Amygdala (tissue), 56 donors: ENCODE data around the gene ASAP3.

Experiments used
- DNase-seq, 56 donors: peaks; one replicate each; lab custom pipeline; 2025; lab: John Stamatoyannopoulos, UW

ASAP3 gene

DNA sequence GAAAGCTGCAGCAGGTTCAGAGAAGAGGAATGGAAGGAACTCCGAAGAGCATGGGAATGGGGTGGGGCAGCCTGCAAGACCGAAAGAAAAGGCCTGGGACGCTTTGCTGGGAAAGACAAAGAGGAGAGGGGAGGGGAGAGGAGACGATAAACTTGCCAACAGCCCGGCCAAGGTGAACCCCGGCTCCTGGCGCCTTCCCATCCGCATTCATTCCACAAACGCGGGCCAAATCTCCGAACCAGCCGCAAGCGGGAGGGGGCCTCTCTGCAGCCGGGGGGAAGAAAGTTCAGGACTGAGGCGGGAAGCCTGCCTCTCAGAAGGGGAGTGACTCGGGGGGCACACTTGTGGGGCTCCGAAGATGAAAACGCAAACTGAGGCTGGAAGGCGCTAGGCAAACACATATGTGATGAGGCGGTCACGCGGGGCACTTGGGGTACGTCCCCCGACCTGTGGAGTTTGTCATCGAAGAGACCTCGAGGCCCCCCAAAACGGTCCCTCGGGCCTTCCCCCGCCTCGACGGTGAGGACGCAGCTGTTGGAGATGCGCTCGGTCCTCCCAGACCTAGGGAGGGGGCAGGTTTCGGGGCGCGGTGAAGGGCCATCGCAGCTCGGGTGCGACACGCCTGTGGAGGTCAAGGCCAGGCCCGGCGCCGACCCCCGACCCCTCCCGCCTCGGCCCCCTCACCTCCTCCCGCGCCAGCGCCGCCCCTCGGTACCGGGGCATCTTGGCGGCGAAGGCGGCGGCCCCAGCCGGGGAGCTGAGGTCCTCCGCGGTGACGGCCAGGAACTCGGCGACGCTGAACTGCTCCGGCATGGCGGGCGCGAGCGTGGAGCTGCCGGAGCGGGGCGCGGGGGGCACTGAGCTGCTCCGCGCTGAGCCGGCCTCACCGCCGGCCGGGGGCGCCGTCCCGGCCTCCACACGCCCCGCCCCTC is at the start of gene ASAP3:
Gene ASAP3, minus strand, starts transcription at position 859 of the 932 bp plus-strand sequence. Its CDS starts 46 bp downstream, at position 813.
- peak in 28 of 56 donors; percentile 4 to 81 (median 27) for DNase-seq

DNA sequence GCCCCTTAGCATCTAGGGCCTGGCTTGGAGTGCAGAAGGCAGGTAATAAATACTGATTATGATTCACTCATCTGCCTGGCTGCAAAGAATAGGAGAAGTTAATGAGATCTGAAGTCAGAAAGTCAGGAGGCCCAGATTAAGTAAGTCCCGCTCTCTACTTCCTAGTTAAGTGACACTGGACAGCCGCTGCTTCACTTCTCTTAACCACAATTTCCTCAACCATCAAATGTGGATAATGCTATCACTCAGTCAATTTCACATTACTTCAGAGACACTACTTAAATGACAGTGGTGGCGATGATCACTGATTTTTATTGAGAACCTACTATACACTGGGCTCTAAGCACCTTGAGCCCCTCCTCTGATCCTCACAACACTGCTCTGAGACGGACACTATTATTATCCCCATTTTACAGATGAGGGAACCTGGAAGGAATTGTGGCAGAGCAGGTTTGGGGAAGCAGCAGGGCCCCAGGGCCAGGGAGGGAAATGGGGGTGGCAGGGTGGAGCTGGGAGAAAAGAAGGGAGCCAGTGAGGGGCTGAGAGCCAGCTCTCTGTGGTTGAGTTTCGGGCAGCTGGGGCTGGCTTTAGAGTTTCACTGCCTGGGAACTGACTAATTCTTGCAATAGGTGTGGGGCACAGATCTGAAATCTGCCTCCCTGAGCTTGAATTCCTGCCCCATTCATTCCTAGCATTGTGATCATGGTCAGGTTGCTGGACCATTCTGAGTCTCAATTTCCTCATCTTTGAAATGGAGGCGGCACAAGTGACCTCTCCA is 49.5 kb upstream of the ASAP3 start:
- DNase-seq = peak in 1 of 56 donors; percentile 11

DNA sequence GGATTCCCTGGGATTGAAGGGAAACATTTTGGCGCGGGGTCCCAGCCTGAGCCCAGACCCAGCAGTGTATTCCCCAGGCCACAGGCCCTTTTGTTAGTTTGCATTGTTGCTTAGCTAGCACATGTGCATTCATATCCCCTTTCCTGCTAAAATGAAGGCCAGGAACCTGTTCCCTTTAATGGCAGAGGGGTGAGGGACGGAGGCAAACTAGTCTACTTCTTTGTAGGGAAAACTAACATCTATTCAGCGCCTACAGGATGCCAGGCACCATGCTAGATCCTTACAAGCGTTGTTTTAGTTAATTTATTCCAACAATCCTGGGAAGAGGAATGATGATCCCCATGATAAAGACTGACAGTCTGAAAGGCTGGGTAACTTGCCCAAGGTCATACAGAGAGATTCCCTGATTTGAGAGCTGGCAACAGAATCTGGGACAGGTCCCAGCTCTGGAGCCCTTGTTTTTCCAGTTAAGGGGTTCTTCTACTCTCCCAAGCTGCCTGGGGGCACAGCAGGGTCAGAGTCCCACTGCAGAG is 47.6 kb upstream of the ASAP3 start:
- DNase-seq = no peak

DNA sequence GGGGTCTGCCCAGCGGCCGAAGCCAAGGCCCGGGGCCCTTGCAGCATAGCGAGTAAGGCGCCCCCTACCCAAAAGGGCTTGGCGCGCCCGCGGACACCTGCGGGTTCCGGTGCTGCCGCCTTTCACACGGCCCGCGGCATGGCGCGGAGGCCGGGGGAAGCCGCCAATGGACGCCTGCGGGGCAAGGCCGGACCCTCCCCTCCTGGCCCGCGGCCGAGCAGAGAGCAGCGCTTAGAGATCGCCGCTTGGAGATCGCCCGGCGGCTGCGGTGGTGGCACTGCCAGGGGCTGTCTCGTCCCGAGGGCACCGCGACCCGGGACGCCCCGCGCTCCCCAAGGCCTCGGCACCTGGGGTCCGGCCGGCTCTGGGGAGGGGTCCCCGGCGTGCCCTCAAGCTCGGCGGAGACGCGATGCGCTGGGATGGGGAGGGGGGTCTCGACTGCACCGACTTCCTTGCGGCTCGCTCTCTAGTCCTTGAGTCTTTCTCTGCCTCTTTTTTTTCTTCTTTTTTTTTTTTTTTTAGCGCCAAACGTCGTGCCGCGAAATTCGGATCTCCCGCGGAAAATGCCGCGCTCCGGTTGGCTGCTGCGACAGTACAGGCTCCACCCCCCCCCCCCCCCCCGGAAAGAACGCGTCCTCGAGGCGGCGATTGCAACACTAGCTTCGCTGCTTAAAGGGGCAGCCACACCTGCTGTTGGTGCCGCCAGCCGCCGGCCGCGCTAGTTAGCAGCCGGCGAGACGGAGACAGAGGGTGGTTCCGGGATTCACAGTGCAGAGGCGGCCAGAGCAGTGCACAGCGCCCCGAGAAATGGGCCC is 47.0 kb upstream of the ASAP3 start, which contains the start of gene E2F2:
Gene E2F2, minus strand, starts transcription at position 487 of the 815 bp plus-strand sequence. Its CDS starts 440 bp downstream, at position 47.
- peak in 54 of 56 donors; percentile 20 to 87 (median 65) for DNase-seq

DNA sequence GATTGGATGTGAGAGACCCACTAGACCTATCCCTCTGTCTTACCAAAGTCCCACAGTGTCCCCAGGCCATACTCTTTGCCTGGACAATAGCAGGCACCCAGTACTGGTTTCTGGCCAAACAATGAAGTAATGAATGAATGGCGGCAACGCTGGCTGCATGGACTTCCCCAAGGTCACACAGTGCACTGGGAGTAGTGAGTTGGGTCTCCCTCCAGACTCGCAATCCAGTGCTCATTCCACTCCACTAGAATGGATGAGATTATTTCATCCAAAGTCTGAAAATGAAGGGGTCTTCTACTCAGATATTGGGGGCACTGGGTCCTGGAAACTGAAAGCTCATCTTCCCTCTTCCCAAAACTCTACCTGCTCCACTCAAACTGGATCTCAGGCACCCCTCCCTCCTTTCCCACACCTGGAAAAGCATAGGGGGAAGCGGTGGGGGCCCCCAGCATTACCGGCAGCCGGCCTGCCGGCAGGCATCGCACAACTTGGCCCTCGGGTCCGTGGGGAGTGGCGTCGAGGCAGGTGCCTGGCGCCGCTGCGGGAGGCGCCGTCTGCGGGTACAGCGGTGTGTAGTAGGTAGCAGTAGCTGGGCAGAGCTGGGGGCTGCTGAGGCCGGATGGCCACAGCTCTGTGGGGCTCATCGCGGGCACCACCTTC is 46.2 kb upstream of the ASAP3 start:
- DNase-seq = no peak

DNA sequence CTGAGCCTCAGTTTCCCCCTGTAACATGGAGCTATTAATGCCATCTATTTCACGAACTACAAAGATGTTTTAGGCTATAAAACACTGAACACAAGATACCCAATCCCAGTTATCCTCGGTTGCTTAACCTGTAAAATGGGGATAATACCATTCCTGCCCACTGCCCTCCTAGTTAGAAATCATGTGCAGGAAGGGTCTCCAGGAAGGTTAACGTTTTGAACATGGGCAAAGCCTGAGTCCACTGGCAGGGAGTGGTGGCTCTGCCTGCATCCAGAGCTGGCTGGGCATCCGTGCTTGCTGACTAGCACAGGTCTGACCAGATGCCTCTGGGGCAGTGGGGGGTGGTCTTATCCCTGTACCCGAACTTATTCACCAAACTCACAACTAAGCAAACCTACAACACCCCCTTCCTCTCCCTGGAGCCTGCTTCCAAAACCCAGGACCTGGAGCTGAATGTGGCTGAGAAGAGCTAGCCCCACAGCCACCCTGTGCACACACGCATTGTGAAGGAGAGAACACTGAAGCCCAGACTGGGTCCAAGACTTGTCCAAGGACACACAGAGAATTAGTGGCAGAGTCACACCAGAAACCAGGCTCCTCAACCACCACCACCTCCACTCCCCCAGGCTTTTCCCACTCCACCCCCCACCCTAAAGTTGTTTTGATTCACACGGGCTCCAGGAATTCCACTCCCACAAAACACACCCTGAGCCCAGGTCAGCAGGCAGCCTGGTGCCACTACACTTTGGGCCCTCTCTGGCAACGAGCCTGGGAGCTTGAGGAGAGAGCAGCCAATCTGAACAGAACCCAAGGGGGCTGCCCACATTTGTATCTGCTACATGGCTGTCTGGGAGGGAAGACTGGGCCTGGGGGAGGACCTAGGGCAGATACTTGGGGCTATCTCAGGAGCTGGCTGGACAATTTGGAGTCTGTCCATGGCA is 45.4 kb upstream of the ASAP3 start:
- no peak for DNase-seq

DNA sequence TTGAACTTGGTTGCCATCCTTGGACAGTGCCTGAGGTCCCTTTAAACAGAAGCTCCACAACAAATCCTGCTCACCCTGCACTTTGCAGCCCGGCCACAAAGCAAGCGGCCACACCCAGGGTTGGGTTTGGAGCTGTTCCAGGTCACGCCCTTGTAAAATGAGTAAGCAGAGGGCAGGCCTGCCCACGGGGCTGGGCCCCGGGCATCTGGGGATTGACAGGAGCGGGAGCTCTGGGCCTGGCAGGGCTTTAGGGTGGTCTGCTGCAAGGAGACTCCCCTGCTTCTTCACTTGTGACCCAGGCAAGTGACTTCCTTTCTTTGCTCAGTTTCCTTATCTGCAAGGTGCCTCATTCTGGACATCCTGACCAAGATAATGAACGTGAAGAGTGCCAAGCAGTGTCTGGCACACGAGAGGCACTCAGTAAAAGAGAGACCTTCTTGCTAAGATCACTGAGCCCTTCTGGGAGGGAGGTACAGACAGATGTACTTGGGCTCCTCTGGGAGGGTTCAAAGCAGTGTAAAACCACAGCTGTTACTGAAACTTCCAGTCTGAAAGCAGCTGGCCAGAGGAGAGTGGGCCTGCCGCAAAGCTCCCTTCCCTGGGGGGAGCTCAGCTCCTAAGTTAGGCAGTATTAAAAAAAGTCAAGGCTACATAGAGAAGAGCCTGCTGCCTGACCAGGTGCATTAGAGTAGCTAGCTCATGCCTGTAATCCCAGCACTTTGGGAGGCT is 44.4 kb upstream of the ASAP3 start:
- no peak for DNase-seq

DNA sequence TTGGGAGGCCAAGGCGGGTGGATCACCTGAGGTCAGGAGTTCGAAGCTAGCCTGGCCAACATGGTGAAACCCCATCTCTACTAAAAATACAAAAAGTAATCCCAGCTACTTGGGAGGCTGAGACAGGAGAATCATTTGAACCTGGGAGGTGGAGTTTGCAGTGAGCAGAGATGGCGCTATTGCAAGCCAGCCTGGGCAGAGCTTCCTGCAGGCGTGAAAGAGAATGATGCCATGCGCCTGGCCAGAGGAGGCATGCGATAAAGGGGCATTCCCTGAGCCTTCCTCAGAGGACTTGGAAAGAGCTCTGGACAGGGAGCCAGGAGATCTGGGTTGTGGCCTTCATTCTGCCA is 43.9 kb upstream of the ASAP3 start:
- DNase-seq = no peak

DNA sequence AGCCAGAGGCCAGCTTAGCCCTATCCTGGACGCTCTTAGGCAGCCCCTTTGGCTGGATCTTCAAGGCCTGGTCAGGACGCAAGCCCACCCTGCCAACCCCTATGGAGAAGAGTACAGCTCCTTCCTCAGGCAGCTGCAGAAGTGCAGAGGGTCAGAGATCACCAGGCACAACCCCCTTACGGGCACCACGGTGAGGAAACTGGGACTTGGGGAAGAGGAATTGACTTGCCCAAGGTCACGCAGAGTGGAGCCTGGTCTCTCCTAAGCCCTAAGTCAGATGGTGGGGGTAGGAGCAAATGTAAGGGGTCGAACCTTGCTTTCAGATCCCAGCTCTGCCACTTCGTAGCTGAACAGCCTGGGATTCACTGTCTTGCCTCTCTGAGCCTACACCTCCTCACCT is 43.4 kb upstream of the ASAP3 start:
- no peak for DNase-seq

DNA sequence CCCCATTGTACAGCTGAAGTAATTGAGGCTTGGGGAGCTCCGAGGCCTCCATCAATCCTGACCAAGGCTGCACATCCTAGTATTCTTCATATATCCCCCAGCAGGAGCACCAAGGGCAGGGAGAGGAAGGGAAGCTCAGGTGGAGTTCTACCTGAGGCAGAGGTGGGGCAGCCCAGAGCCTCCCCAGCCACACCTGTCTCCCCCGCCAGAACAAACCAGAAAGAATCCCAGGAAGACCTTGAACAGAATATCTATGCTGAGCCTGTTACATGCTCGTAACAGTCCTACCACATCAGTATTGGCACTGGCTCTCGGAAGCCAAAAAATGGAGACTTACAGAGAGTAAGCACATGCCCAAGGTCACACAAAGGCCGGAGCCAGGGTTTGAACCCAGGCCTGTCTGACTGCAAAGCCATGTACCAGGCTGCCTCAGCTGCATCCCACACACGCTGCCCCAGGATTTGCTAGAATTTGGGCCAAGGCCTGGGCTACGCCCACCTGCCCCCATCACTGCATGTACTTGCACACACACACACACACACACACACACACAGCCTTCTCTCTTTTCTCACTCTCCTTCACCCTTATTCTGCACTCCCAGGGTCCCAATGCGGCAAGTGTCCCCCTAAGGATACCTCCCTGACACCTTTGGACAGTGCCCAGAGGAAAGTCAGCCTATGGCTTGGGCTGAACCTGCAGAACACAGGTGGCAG is 42.5 kb upstream of the ASAP3 start:
- DNase-seq = no peak

DNA sequence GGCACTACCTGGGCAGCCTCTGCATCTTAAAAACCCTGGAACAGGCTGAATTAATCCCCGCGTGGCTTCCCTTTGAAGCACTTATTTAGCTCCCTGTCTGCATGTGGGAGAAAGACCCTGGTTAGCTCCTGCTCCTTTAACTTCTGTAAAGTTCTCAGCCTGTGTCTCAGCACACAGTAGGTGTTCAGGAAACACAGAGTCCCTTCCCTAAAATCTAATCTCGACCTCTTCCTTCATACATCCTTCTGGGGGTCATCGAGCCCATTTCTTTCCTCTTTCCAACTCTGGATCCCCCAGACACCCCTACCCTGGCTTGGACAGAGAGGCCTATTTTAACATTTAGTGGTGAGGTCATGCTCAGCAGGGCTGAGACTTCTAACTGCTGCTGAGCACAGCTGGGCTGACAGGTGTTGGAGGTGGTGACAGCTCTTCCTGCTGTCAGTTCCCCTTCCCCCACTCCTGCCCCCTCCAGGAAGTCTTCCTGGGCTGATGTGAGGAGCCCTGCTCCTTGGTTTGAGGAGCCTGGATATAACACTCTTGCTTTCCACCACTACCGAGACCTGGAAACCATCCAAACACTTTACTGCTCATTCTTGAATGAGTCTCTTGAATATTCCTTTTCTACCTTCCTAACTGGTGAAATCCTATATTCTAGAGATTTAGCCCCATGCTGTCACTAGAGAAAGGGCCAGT is 41.7 kb upstream of the ASAP3 start:
- DNase-seq = no peak

DNA sequence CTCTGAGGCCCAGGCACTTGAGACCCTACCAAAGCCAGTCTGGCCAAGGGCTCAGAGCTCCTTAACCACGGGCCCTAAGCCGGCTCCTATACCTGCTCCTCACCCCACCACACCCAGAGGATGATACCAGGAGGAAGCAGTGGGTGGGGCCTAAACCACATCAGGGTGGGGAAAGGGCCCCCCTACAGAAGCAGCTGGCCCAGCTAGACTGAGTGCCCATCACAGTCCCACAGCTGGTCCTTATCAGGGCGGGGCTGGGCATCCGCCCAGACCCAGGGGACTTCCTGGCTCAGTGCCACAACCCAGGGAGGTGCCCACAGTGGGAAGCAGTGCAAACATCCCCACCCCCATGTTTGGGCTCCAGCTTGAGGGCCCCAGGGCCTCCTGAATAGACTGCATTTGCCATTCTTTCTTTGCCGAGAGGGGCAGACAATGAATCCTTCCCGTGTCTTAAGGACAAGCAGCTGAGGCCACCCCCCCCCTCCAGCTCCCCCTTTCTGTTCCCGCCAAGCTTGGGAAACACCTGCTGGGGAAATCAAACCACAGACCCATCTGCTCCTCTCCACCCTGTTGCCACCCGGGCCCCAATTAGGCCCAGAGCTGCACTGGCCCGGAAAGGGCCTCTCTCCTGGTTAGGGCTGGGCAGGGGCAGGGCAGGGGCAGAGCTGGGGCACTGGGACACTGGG is 40.9 kb upstream of the ASAP3 start:
- DNase-seq = no peak

DNA sequence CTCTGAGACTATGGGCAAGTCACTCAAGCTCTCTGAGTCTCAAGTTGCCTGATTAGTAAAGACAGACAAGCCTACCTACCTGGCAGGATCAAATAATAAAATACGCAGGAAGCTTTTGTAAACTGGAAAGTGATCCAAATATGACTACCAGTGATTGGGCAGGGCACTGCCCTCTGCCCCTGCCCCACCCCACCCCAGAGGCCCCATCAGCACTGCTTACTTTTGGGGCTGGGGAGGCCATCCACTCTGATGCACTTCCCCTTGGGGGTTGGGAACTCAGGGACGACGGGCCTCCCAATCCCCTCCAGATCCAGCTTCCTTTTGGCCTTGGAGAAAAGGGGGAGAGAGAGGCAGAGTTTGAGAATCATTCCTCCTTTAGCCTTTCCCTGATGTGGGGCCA is 40.2 kb upstream of the ASAP3 start:
- DNase-seq = no peak

DNA sequence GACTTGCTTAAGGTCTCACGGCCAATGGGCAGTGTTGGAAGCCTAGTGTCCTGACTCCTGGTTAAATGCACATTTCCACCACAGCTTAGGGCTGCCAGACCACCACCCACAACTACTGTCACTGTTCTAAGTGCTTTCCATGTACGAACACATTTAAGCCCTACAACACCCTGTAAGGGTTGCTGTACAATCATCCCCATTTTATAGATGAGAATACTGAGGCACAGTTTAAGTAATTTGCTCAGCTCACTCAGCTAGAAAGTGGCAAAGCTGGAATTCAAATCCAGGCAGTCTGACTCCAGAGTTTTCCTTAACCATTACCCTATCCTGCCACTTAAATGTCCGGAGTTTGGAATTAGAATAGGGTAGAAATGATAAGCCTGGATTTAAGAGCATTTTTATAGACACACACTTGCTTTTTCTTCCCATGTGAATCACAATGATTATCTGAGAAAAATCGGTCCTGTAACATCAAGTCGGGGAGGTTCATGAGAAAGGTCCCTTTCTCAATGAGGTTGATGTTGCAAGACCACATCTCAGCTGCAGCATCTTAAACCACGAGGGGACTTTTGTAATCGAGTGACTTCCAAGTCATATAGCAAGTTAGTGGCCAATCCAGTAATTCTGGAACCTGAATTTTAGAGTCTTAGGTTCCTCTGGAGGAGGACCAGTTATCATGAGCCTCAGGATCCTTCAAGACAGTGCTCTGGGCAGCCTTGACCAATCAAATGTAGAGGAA is 38.4 kb upstream of the ASAP3 start:
- no peak for DNase-seq

DNA sequence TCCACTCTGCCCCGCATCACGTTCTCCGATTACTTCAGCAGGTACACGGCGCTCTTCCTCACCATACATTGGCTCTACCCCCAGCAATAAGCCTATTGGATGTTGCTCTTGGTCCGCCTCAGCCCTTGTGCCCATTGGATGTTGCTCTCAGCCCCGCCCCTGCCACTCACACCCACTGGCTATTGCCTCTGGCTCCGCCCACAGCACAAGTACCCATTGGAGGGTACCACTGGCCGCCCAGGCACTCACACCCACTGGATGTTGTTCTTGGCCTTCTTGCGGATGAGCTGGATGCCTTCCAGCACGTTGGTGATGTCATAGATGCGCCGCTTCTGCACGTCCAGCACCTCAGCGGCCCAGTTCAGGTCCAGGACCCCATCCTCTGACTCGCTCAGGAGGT is 37.6 kb upstream of the ASAP3 start:
- no peak for DNase-seq
